Lung (tissue), 12 donors: ENCODE data around the gene SCAND1. TPM values are rescaled to one million over a fixed set of nuclear protein-coding genes. Genes with fewer than 3 reads are reported as not detected.

ENCODE experiments used
- ATAC-seq: fragments of 200-7000 bp; cut with Tn5 transposase; one replicate; pipeline ENCODE4 v1.9.1; 2020; ENCODE audit warnings: moderate number of reproducible peaks; ENCODE audit not compliant: insufficient read depth, low FRiP score
- DNase-seq, 3 donors: peaks; one replicate each; pipeline ENCODE4 v3.0.0-alpha.2; 2013 to 2017
- H3K27ac ChIP-seq, 2 donors: one replicate each; pipeline ENCODE4 v1.5.1; 2013; ENCODE audit warnings: mild to moderate bottlenecking in 2 of 2, moderate library complexity in 2 of 2, control low read depth in 1 of 2, inconsistent platforms in 1 of 2, low read depth in 1 of 2, low read length in 1 of 2
- H3K27me3 ChIP-seq, 3 donors: one replicate each; pipeline ENCODE4 v1.5.1; 2013; ENCODE audit warnings: low read length in 2 of 3; ENCODE audit not compliant: control insufficient read depth in 3 of 3, insufficient read depth in 3 of 3
- H3K36me3 ChIP-seq, 4 donors: one replicate each; pipeline ENCODE4 v1.5.1; 2013; ENCODE audit warnings: low read length in 4 of 4, mild to moderate bottlenecking in 1 of 4, moderate library complexity in 1 of 4; ENCODE audit not compliant: control insufficient read depth in 4 of 4, insufficient read depth in 4 of 4
- H3K4me1 ChIP-seq, 5 donors: one replicate each; pipeline ENCODE4 v1.5.1; 2013; ENCODE audit warnings: low read length in 5 of 5, mild to moderate bottlenecking in 2 of 5, moderate library complexity in 1 of 5; ENCODE audit not compliant: control insufficient read depth in 5 of 5, insufficient read depth in 5 of 5
- H3K4me3 ChIP-seq: one replicate; pipeline ENCODE4 v1.5.1; 2013; ENCODE audit warnings: mild to moderate bottlenecking, control low read depth, moderate library complexity
- H3K9ac ChIP-seq, 2 donors: one replicate each; pipeline ENCODE4 v1.5.1; 2013; ENCODE audit warnings: low read length in 2 of 2, control low read depth in 1 of 2; ENCODE audit not compliant: insufficient read depth in 1 of 2
- H3K9me3 ChIP-seq, 4 donors: one replicate each; pipeline ENCODE4 v1.5.1; 2013; ENCODE audit warnings: low read length in 3 of 4, mild to moderate bottlenecking in 1 of 4, moderate library complexity in 1 of 4; ENCODE audit not compliant: control insufficient read depth in 4 of 4, insufficient read depth in 3 of 4
- WGBS, 2 donors: extraction: QIAGEN DNeasy Blood & Tissue Kit; methylation state at CpG; one replicate each; pipeline ENCODE4 v1.1.7; 2013; 5-methylcytosine and 5-hydroxymethylcytosine counted together
- polyA plus RNA-seq, 2 donors: library from polyadenylated mRNA; stranded (reverse); fragments of 200-250 nt; gene quantifications; one replicate each; pipeline ENCODE4 v1.2.1, GENCODE V29; 2013
- total RNA-seq, 2 donors: library from RNA; depleted of rRNA in 1 of 2; stranded (reverse); fragments of >200 nt in 1 of 2; gene quantifications; one replicate each; pipeline ENCODE4 v1.2.1, GENCODE V29; 2014 to 2021
- TF ChIP-seq, protein P1 (sequence below): IDR thresholded peaks from 2 replicates; pipeline ENCODE4 v1.5.1; 2012; ENCODE audit warnings: mild to moderate bottlenecking; ENCODE audit errors: control extremely low read depth, extremely low read depth
- donor health status: control.
- donor health status: control.
- donor health status: Bipolar disorder and iron deficiency.
- donor health status: healthy.
- donor health status: DM: yes; HTN: yes; CAD: no.

SCAND1 gene
- total and polyA plus RNA-seq, 4 donors = 34.6 to 279 (median 97.1) TPM

DNA sequence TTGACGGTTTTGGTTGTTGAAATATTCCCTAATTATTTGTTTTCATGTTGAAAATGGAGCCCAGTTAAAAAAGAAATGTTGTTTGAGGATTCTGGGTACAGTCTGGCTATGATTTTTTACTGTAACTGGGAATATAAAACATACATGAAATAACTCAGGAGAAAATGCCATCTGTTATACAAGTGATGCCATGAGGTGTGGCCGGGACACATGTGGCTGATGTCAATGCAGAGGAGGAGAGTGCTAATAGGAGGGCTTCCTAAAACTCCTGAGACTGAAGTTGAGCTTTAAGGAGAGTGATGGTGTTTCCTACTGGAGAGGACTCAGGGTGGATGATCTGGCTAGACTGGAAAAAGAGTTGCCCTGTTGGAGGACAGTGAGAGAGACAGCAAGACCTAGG is 12.7 kb downstream of the SCAND1 start:
- H3K9me3 ChIP-seq = no peaks in the 10 kb centered on the region
- WGBS, 2 donors = 91 to 96% methylated on average over 2 of the region's 2 CpGs

DNA sequence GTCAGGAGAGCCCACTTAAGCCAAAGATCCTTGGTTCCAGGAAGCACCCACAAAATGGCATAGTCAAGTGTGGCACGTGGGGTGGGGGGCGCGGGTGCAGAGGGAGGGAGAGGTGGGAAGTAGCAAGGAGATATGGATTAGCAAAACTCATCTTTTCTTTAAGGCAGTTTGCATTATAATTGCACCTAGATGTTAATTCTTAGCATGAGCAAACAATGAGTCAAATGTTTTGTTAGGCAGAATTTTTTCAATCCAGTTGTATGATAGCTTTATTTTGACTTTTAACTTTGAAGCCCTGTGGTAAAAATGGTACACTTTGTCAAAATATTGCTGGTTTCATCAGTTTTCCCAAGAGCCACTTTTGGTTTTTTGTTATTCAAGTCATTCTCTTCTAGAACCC is 15.0 kb downstream of the SCAND1 start:
- Histone ChIP-seq H3K27ac (no peak overlapping the region), H3K36me3 (peaks cover 17 to 32% (median 27%) of the 10 kb centered on the region in 4 donors), H3K9me3 (no peaks in the 10 kb centered on the region), H3K27me3 (no peaks in the 10 kb centered on the region), H3K4me1 (no peaks in the 10 kb centered on the region), H3K4me3 (no peak overlapping the region), H3K9ac (no peak overlapping the region)
- TF ChIP-seq, protein P1, sequence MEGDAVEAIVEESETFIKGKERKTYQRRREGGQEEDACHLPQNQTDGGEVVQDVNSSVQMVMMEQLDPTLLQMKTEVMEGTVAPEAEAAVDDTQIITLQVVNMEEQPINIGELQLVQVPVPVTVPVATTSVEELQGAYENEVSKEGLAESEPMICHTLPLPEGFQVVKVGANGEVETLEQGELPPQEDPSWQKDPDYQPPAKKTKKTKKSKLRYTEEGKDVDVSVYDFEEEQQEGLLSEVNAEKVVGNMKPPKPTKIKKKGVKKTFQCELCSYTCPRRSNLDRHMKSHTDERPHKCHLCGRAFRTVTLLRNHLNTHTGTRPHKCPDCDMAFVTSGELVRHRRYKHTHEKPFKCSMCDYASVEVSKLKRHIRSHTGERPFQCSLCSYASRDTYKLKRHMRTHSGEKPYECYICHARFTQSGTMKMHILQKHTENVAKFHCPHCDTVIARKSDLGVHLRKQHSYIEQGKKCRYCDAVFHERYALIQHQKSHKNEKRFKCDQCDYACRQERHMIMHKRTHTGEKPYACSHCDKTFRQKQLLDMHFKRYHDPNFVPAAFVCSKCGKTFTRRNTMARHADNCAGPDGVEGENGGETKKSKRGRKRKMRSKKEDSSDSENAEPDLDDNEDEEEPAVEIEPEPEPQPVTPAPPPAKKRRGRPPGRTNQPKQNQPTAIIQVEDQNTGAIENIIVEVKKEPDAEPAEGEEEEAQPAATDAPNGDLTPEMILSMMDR = no peak
- no peak for DNase-seq
- no peak for ATAC-seq
- WGBS, 2 donors = 93 to 95% methylated on average over 3 of the region's 3 CpGs

More for the DNA sequence above, 12.7 kb downstream of the SCAND1 start:
- Histone ChIP-seq H3K4me1 (no peaks in the 10 kb centered on the region), H3K27ac (no peak overlapping the region), H3K27me3 (no peaks in the 10 kb centered on the region), H3K9ac (no peak overlapping the region), H3K4me3 (no peak overlapping the region), H3K36me3 (peaks cover 23 to 43% (median 33%) of the 10 kb centered on the region in 4 donors)
- TF ChIP-seq, protein P1 = no peak
- DNase-seq = no peak
- ATAC-seq = no peak

DNA sequence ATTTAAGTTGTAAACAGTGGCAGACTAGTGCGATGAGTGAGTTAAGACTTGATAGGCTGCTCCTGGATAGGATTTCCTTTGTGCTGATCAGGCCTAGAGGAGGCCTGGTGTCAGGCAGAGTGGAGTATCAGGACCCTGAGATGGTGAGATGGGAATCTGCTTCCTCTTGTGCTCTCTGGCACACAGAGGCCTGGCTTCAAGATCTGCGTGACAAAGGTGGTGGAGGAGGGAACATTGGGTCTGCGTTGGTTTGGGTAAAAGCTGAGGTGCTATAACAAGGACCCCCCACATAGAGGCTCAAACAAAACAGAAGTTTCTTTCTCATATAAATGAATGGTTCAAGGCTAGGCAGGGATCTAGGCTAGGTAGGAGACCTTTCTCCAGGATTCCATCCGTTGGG is 20.3 kb downstream of the SCAND1 start:
- H3K27me3 ChIP-seq = no peaks in the 10 kb centered on the region
- no peak overlapping the region for H3K9ac ChIP-seq
- no peak overlapping the region for H3K27ac ChIP-seq
- ATAC-seq (no peak), DNase-seq (no peak)
- H3K9me3 ChIP-seq = no peaks in the 10 kb centered on the region
- WGBS, 2 donors = 92 to 95% methylated on average over 4 of the region's 4 CpGs
- H3K4me3 ChIP-seq = no peak overlapping the region
- TF ChIP-seq, protein P1 = no peak
- H3K4me1 ChIP-seq = no peaks in the 10 kb centered on the region
- peaks cover 14 to 23% (median 20%) of the 10 kb centered on the region in 4 donors for H3K36me3 ChIP-seq

DNA sequence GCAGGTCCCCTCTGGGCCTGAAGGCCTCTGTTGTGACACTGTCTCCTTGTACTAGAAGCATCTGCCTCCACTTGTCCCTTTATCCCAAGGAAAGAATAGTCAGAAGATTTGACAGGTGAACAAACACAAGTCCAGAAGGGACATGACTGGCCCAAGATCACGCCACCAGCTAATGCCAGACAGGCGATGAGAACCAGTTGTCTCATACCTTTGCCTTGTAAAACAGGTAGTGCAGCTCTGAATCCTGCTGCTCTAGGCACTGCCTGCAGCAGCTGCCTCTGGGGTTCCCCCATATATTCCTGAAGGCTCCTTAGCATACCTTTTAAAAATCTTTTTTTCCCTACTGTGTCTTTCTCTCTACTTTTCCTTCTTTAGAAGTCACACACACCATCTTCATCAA is 25.0 kb downstream of the SCAND1 start:
- no peak overlapping the region for H3K9ac ChIP-seq

More for the DNA sequence above, 25.0 kb downstream of the SCAND1 start:
- WGBS, 2 donors = 87 to 97% methylated on average over 2 of the region's 2 CpGs
- DNase-seq (no peak), ATAC-seq (no peak)
- TF ChIP-seq, protein P1 = no peak
- H3K4me1 ChIP-seq = no peaks in the 10 kb centered on the region
- no peaks in the 10 kb centered on the region for H3K27me3 ChIP-seq
- no peak overlapping the region for H3K27ac ChIP-seq
- H3K9me3 ChIP-seq = no peaks in the 10 kb centered on the region
- no peak overlapping the region for H3K4me3 ChIP-seq
- peaks cover 9 to 31% (median 24%) of the 10 kb centered on the region in 4 donors for H3K36me3 ChIP-seq
